Mesenchymal stem cell (in vitro differentiated cells and primary cell): ENCODE results near the gene CHST12.

Experiments
- DNase-seq: peaks from one replicate; pipeline ENCODE4 v3.0.0-alpha.2; 2013
- H2AFZ ChIP-seq: one replicate; pipeline ENCODE4 v1.6.1; 2013; ENCODE audit warnings: low read depth, mild to moderate bottlenecking, control low read depth, inconsistent platforms, low read length, moderate library complexity
- H2AK5ac ChIP-seq: 2 replicates; pipeline ENCODE4 v1.6.1; 2013; ENCODE audit warnings: low read length, moderate library complexity, mild to moderate bottlenecking, inconsistent platforms; ENCODE audit not compliant: severe bottlenecking
- H2BK120ac ChIP-seq: one replicate; pipeline ENCODE4 v1.6.1; 2013; ENCODE audit warnings: low read depth, mild to moderate bottlenecking, inconsistent platforms, low read length, moderate library complexity
- H2BK12ac ChIP-seq, 2 experiments: one replicate each; pipeline ENCODE4 v1.6.1; 2013; ENCODE audit warnings: inconsistent platforms in 2 of 2, low read length in 2 of 2, mild to moderate bottlenecking in 2 of 2, moderate library complexity in 2 of 2, control low read depth in 1 of 2
- H2BK15ac ChIP-seq: one replicate; pipeline ENCODE4 v1.6.1; 2013; ENCODE audit warnings: mild to moderate bottlenecking, low read depth, inconsistent platforms; ENCODE audit not compliant: poor library complexity, severe bottlenecking
- H2BK5ac ChIP-seq: 2 replicates; pipeline ENCODE4 v1.6.1; 2013; ENCODE audit warnings: low read depth, mild to moderate bottlenecking, low read length, control low read depth, inconsistent platforms; ENCODE audit not compliant: poor library complexity, severe bottlenecking
- H3K14ac ChIP-seq, 2 experiments: one replicate each; pipeline ENCODE4 v1.6.1; 2013; ENCODE audit warnings: inconsistent platforms in 2 of 2, low read length in 2 of 2, control low read depth in 1 of 2, mild to moderate bottlenecking in 1 of 2, moderate library complexity in 1 of 2
- H3K18ac ChIP-seq, 2 experiments: one replicate each; pipeline ENCODE4 v1.6.1; 2013; ENCODE audit warnings: inconsistent platforms in 2 of 2, low read length in 2 of 2, control low read depth in 1 of 2, low read depth in 1 of 2, mild to moderate bottlenecking in 1 of 2
- H3K23ac ChIP-seq, 2 experiments: one replicate each; pipeline ENCODE4 v1.6.1; 2013; ENCODE audit warnings: inconsistent platforms in 2 of 2, low read length in 2 of 2, mild to moderate bottlenecking in 2 of 2, moderate library complexity in 2 of 2, control low read depth in 1 of 2
- H3K27ac ChIP-seq: 2 replicates; pipeline ENCODE4 v1.5.1; 2013; ENCODE audit warnings: mild to moderate bottlenecking, moderate library complexity, low read length, control low read depth, inconsistent platforms; ENCODE audit not compliant: poor library complexity, severe bottlenecking
- H3K27me3 ChIP-seq, 2 experiments: 2 replicates each; pipeline versions ENCODE4 v1.6.1 to v1.7.0; 2013; ENCODE audit warnings: low read length in 2 of 2, mild to moderate bottlenecking in 2 of 2, moderate library complexity in 2 of 2, control low read depth in 1 of 2, inconsistent platforms in 1 of 2; ENCODE audit not compliant: control insufficient read depth in 1 of 2, insufficient read depth in 1 of 2
- H3K36me3 ChIP-seq, 2 experiments: 2 replicates each; pipeline versions ENCODE4 v1.6.1 to v1.7.0; 2013; ENCODE audit warnings: low read length in 2 of 2, control low read depth in 1 of 2, inconsistent platforms in 1 of 2, low read depth in 1 of 2, mild to moderate bottlenecking in 1 of 2; ENCODE audit not compliant: insufficient read depth in 2 of 2, control insufficient read depth in 1 of 2
- H3K4ac ChIP-seq, 2 experiments: one replicate each; pipeline ENCODE4 v1.6.1; 2013; ENCODE audit warnings: inconsistent platforms in 2 of 2, low read length in 2 of 2, mild to moderate bottlenecking in 2 of 2, moderate library complexity in 2 of 2, control low read depth in 1 of 2, low read depth in 1 of 2
- H3K4me1 ChIP-seq: 2 replicates; pipeline ENCODE4 v1.6.1; 2013; ENCODE audit warnings: low read depth, low read length, control low read depth; ENCODE audit not compliant: control insufficient read depth, insufficient read depth
- H3K4me2 ChIP-seq: 2 replicates; pipeline ENCODE4 v1.6.1; 2013; ENCODE audit warnings: low read length, mild to moderate bottlenecking, inconsistent platforms; ENCODE audit not compliant: poor library complexity, severe bottlenecking
- H3K4me3 ChIP-seq, 2 experiments: 2 replicates each; pipeline versions ENCODE4 v1.5.1 to v1.7.0; 2013; ENCODE audit warnings: low read length in 2 of 2, mild to moderate bottlenecking in 2 of 2, control low read depth in 1 of 2, low read depth in 1 of 2; ENCODE audit not compliant: insufficient read depth in 1 of 2
- H3K79me1 ChIP-seq: replicated peaks from 2 replicates; pipeline ENCODE4 v1.6.1; 2013; ENCODE audit warnings: mild to moderate bottlenecking, control low read depth, low read length, inconsistent platforms; ENCODE audit not compliant: poor library complexity, severe bottlenecking
- H3K9ac ChIP-seq: 2 replicates; pipeline ENCODE4 v1.7.0; 2013; ENCODE audit warnings: mild to moderate bottlenecking, low read length, moderate library complexity
- H3K9me3 ChIP-seq: 2 replicates; pipeline ENCODE4 v1.7.0; 2013; ENCODE audit warnings: mild to moderate bottlenecking, low read length; ENCODE audit not compliant: control insufficient read depth
- H4K8ac ChIP-seq: one replicate; pipeline ENCODE4 v1.6.1; 2013; ENCODE audit warnings: inconsistent platforms, mild to moderate bottlenecking, low read length, moderate library complexity
- H4K91ac ChIP-seq: one replicate; pipeline ENCODE4 v1.6.1; 2013; ENCODE audit warnings: mild to moderate bottlenecking, low read length, inconsistent platforms
- WGBS: methylation state at CpG from one replicate; pipeline ENCODE4 v1.1.7; 2013; ENCODE audit warnings: mixed read lengths; 5-methylcytosine and 5-hydroxymethylcytosine counted together

Gene CHST12

DNA sequence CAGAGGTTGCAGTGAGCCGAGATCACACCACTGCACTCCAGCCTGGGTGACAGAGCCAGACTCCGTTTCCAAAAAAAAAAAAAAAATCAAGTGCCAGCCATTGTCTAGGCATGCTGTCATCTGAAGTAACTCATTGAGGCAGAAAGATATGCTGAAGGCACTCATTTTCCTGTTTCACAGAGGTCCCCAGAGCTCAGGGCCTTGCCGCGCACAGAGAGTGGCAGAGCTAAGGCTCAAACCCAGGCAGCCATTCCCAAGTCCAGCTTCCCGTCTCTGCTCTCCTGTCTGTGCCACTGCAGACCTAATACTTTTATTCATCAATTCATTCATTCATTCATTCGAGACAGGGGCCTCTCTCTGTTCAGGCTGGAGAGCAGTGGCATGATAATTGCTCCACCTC is 69.3 kb downstream of the CHST12 start:
- no peak overlapping the region for H2BK12ac ChIP-seq
- DNase-seq = no peak
- H2BK5ac ChIP-seq = no peak overlapping the region
- H3K9me3 ChIP-seq = no peaks in the 10 kb centered on the region
- no peak overlapping the region for H2BK15ac ChIP-seq
- H3K23ac ChIP-seq = no peak overlapping the region
- H3K18ac ChIP-seq = no peak overlapping the region
- no peak overlapping the region for H3K27ac ChIP-seq
- no peak overlapping the region for H2AK5ac ChIP-seq
- no peak overlapping the region for H2AFZ ChIP-seq
- H3K4me2 ChIP-seq = no peak overlapping the region
- no peaks in the 10 kb centered on the region for H3K79me1 ChIP-seq
- no peak overlapping the region for H3K4me3 ChIP-seq
- no peaks in the 10 kb centered on the region for H3K36me3 ChIP-seq
- WGBS = 89% methylated on average over 6 of the region's 6 CpGs
- H4K91ac ChIP-seq = no peak overlapping the region
- peaks cover 0 to 24% of the 10 kb centered on the region in 2 experiments for H3K27me3 ChIP-seq
- H3K4ac ChIP-seq = no peak overlapping the region
- no peak overlapping the region for H4K8ac ChIP-seq
- H3K9ac ChIP-seq = no peak overlapping the region
- H2BK120ac ChIP-seq = no peak overlapping the region
- no peak overlapping the region for H3K14ac ChIP-seq
- H3K4me1 ChIP-seq = peaks cover 29% of the 10 kb centered on the region

DNA sequence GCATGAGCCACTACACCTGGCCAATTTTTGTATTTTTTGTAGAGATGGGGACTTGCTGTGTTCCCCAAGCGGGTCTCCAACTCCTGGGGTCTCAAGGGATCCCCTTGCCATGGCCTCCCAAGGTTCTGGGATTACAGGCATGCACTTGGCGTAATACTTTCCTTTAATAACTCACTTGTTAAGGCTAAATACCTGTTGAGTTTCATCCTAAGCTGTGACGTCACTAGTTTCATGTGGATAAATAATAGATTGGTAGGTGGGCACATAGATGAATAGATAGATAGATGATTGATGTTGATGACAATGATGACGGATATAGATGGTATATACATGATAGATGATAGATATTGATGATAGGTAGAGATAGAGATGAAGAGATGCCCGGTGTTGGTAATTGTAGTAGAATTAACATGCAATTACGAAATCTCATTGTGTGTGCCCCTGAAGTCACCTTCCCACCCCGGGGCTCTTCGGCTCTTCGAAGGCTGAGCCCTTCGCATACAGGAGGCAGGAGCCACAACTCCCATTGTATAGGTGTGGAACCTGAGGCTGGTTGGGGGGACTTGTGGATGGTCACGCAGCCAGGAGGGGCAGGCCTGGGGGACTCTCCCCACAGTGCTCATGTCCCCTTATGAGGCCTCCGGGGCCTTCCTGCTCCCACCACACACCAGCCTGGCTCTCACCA is 70.2 kb downstream of the CHST12 start:
- no peaks in the 10 kb centered on the region for H3K36me3 ChIP-seq
- WGBS = 96% methylated on average over 12 of the region's 12 CpGs
- DNase-seq = no peak

DNA sequence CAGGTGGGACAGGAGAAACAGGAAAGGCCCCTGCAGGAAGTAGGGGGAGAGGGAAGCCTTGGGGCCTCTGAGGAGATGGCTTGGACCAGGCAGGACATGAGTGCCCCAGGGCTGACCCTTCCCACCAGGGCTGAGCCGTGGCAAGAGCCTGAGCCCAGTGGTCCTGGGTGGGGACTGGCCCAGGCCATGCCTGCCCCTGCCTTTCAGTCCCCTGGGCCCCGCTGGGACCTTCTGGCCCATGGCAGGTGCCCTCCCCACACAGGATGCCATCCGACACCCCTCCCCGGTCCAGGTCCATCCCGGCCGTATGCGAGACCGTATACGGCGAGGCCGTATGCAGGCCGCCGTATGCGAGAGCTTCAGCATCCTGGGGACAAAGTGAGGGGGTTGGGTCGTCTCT is 70.8 kb downstream of the CHST12 start:
- Histone ChIP-seq H2BK120ac (no peak overlapping the region), H2AFZ (no peak overlapping the region), H2BK15ac (no peak overlapping the region), H3K4me1 (peaks cover 42% of the 10 kb centered on the region), H2AK5ac (no peak overlapping the region), H4K8ac (no peak overlapping the region), H3K18ac (no peak overlapping the region), H2BK5ac (no peak overlapping the region), H3K27me3 (peaks cover under 1 to 31% of the 10 kb centered on the region in 2 experiments), H4K91ac (no peak overlapping the region), H3K4me3 (no peak overlapping the region), H2BK12ac (no peak overlapping the region), H3K23ac (no peak overlapping the region), H3K27ac (no peak overlapping the region), H3K36me3 (no peaks in the 10 kb centered on the region), H3K79me1 (peaks cover 4% of the 10 kb centered on the region), H3K9ac (no peak overlapping the region), H3K9me3 (no peaks in the 10 kb centered on the region), H3K14ac (no peak overlapping the region), H3K4ac (no peak overlapping the region), H3K4me2 (no peak overlapping the region)
- 71% methylated on average over 11 of the region's 15 CpGs for WGBS
- no peak for DNase-seq

More for the DNA sequence above, 70.2 kb downstream of the CHST12 start:
- Histone ChIP-seq H4K8ac (no peak overlapping the region), H3K18ac (no peak overlapping the region), H2BK12ac (no peak overlapping the region), H3K27me3 (peaks cover 0 to 25% of the 10 kb centered on the region in 2 experiments), H3K9me3 (no peaks in the 10 kb centered on the region), H3K14ac (no peak overlapping the region), H2AFZ (no peak overlapping the region), H3K23ac (no peak overlapping the region), H3K4me1 (peaks cover 38% of the 10 kb centered on the region), H3K9ac (no peak overlapping the region), H4K91ac (no peak overlapping the region), H3K79me1 (peaks cover 4% of the 10 kb centered on the region), H3K4ac (no peak overlapping the region), H2BK120ac (no peak overlapping the region), H3K4me3 (no peak overlapping the region), H2BK15ac (no peak overlapping the region), H2BK5ac (no peak overlapping the region), H2AK5ac (no peak overlapping the region), H3K4me2 (no peak overlapping the region), H3K27ac (no peak overlapping the region)

DNA sequence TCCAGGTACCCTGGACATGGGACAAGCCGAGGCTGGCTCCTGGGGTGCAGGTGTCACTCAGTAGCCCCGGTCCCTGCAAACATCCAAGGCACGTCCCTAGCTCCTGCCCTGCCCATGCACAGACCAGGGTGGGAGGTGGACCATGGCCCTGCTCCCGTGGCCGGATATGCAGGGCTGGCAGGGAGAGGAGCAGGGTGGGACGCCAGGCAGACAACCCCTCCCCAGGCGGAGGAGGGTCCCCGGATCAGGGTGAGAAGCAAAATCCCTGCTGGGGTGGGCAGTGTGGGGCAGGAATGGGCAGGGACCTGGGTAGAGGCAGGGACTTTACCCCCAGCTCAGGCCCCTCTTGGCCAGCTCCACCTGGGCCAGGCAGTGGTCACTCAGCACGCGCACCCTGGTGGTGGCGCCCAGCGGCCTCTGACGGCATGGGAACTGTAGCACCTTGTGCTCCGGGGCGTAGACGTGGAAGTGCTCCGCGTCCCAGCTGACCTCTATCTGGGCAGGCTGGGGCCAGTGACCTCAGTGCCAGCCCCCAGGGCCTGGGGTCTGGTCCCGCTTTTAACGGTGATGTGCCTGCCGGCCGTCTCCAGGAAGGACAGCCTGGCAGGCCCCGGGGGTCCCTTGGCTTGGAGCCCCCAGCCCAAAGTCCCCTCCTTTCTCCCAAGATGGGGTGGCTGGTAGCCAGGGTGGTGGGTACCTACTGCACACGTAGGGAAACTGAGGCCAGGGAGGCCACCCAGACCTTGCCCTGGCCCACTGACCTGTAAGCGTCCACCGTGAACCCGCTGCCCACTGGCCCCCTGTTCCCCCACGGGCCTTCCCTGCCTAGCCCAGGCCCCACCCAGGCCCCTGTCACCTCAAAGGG is 71.6 kb downstream of the CHST12 start:
- Histone ChIP-seq H3K4ac (no peak overlapping the region), H2AFZ (no peak overlapping the region), H2AK5ac (no peak overlapping the region), H3K14ac (no peak overlapping the region), H3K79me1 (peaks cover 4% of the 10 kb centered on the region), H3K9me3 (no peaks in the 10 kb centered on the region), H3K4me1 (peaks cover 50% of the 10 kb centered on the region), H3K4me2 (no peak overlapping the region), H3K4me3 (peak overlapping the region in 1 of 2 experiments; percentile 8), H3K36me3 (no peaks in the 10 kb centered on the region), H2BK15ac (no peak overlapping the region), H2BK120ac (no peak overlapping the region), H3K18ac (no peak overlapping the region), H4K8ac (no peak overlapping the region), H2BK5ac (no peak overlapping the region), H3K27me3 (peaks cover 7 to 35% of the 10 kb centered on the region in 2 experiments), H4K91ac (peak overlapping the region; percentile 21), H2BK12ac (no peak overlapping the region), H3K23ac (no peak overlapping the region), H3K9ac (no peak overlapping the region), H3K27ac (no peak overlapping the region)
- DNase-seq = no peak
- 90% methylated on average over 28 of the region's 28 CpGs for WGBS
